ENCODE data around the gene SOCS3.

GRCh38 chr17:78343187-78343542 is 16.7 kb downstream of the SOCS3 start:
- TF ChIP-seq, protein P1, sequence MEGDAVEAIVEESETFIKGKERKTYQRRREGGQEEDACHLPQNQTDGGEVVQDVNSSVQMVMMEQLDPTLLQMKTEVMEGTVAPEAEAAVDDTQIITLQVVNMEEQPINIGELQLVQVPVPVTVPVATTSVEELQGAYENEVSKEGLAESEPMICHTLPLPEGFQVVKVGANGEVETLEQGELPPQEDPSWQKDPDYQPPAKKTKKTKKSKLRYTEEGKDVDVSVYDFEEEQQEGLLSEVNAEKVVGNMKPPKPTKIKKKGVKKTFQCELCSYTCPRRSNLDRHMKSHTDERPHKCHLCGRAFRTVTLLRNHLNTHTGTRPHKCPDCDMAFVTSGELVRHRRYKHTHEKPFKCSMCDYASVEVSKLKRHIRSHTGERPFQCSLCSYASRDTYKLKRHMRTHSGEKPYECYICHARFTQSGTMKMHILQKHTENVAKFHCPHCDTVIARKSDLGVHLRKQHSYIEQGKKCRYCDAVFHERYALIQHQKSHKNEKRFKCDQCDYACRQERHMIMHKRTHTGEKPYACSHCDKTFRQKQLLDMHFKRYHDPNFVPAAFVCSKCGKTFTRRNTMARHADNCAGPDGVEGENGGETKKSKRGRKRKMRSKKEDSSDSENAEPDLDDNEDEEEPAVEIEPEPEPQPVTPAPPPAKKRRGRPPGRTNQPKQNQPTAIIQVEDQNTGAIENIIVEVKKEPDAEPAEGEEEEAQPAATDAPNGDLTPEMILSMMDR (IDR thresholded peaks at IDR 0.05; ENCODE audit: low read length): no peak
- TF ChIP-seq EZH2 (optimal IDR thresholded peaks at IDR 0.05; ENCODE audit: low read depth, low read length): no peak
